Measurements from ENCODE around the gene SORT1.

Gene SORT1

GRCh38 chr1:109304226-109304920 lies 93.3 kb downstream of the SORT1 start:
- Histone ChIP-seq H3K9me3 (ENCODE audit: severe bottlenecking) (no peaks in the 10 kb centered on the region), H3K36me3 (no peaks in the 10 kb centered on the region), H3K27ac (peak overlapping the region; percentile 83), H3K4me3 (ENCODE audit: low read depth, low read length) (no peak overlapping the region), H3K27me3 (ENCODE audit: insufficient read depth, low read depth, severe bottlenecking) (no peaks in the 10 kb centered on the region)
- DNase-seq: no peak
- no peak for TF ChIP-seq CTCF (IDR thresholded peaks at IDR 0.05; ENCODE audit: low read depth, low read length)

GRCh38 chr1:109301874-109302273 lies 95.8 kb downstream of the SORT1 start:
- no peak for DNase-seq
- no peak overlapping the region for H3K4me3 ChIP-seq (ENCODE audit: low read depth, low read length)
- no peak for TF ChIP-seq CTCF (IDR thresholded peaks at IDR 0.05; ENCODE audit: low read depth, low read length)
- H3K27ac ChIP-seq: no peak overlapping the region
- H3K27me3 ChIP-seq (ENCODE audit: insufficient read depth, low read depth, severe bottlenecking): no peaks in the 10 kb centered on the region
- H3K9me3 ChIP-seq (ENCODE audit: severe bottlenecking): no peaks in the 10 kb centered on the region
- H3K36me3 ChIP-seq: peaks cover 6% of the 10 kb centered on the region; the same call in 1 of the 2 replicates

GRCh38 chr1:109300650-109301151 lies 97.0 kb downstream of the SORT1 start:
- no peak for DNase-seq
- H3K27ac ChIP-seq: no peak overlapping the region

GRCh38 chr1:109299558-109300343 lies 98.0 kb downstream of the SORT1 start:
- no peaks in the 10 kb centered on the region for H3K27me3 ChIP-seq (ENCODE audit: insufficient read depth, low read depth, severe bottlenecking)
- no peak overlapping the region for H3K27ac ChIP-seq
- H3K4me3 ChIP-seq (ENCODE audit: low read depth, low read length): no peak overlapping the region
- H3K9me3 ChIP-seq (ENCODE audit: severe bottlenecking): no peaks in the 10 kb centered on the region
- peaks cover 6% of the 10 kb centered on the region; the same call in 1 of the 2 replicates for H3K36me3 ChIP-seq
- no peak for DNase-seq
- TF ChIP-seq CTCF (IDR thresholded peaks at IDR 0.05; ENCODE audit: low read depth, low read length): no peak

More at GRCh38 chr1:109300650-109301151, 97.0 kb downstream of the SORT1 start:
- H3K4me3 ChIP-seq (ENCODE audit: low read depth, low read length): no peak overlapping the region
- no peak for TF ChIP-seq CTCF (IDR thresholded peaks at IDR 0.05; ENCODE audit: low read depth, low read length)
- no peaks in the 10 kb centered on the region for H3K9me3 ChIP-seq (ENCODE audit: severe bottlenecking)
- no peaks in the 10 kb centered on the region for H3K27me3 ChIP-seq (ENCODE audit: insufficient read depth, low read depth, severe bottlenecking)
- H3K36me3 ChIP-seq: peaks cover 6% of the 10 kb centered on the region; the same call in 1 of the 2 replicates

GRCh38 chr1:109298666-109299557 lies 98.8 kb downstream of the SORT1 start:
- no peak for DNase-seq
- no peak overlapping the region for H3K27ac ChIP-seq
- no peaks in the 10 kb centered on the region for H3K9me3 ChIP-seq (ENCODE audit: severe bottlenecking)
- peaks cover 12% of the 10 kb centered on the region for H3K36me3 ChIP-seq
- no peaks in the 10 kb centered on the region for H3K27me3 ChIP-seq (ENCODE audit: insufficient read depth, low read depth, severe bottlenecking)
- H3K4me3 ChIP-seq (ENCODE audit: low read depth, low read length): no peak overlapping the region
- no peak for TF ChIP-seq CTCF (IDR thresholded peaks at IDR 0.05; ENCODE audit: low read depth, low read length)

All from WERI-Rb-1 (cell line).